Upper lobe of right lung (tissue), 1 donor: ENCODE data around the gene MSI1. TPM values are rescaled to one million over a fixed set of nuclear protein-coding genes. Genes with fewer than 3 reads are reported as not detected.

Experiments
- ATAC-seq: fragments of 200-7000 bp; cut with Tn5 transposase; one replicate; pipeline ENCODE4 v1.9.1; 2020; ENCODE audit warnings: mild to moderate bottlenecking, moderate library complexity
- DNase-seq: peaks from one replicate; pipeline ENCODE4 v3.0.0-alpha.2; 2020
- H3K27ac ChIP-seq: fragments of 200-600 bp; one replicate; pipeline ENCODE4 v1.8.0; 2022
- H3K27me3 ChIP-seq: fragments of 200-600 bp; one replicate; pipeline ENCODE4 v1.8.0; 2022; ENCODE audit warnings: mild to moderate bottlenecking
- H3K36me3 ChIP-seq: fragments of 200-600 bp; one replicate; pipeline ENCODE4 v1.8.0; 2022
- H3K4me1 ChIP-seq: fragments of 200-600 bp; one replicate; pipeline ENCODE4 v1.8.0; 2022
- H3K4me3 ChIP-seq: fragments of 200-600 bp; one replicate; pipeline ENCODE4 v1.8.0; 2022; ENCODE audit warnings: mild to moderate bottlenecking
- H3K9me3 ChIP-seq: fragments of 200-600 bp; one replicate; pipeline ENCODE4 v1.8.0; 2022
- CTCF ChIP-seq: fragments of 200-600 bp; IDR thresholded peaks from one replicate; pipeline ENCODE4 v1.8.0; 2022; ENCODE audit warnings: antibody characterized with exemption
- intact Hi-C: fragments of 100-400 bp; cut with DNase I; formaldehyde crosslinking; loops from one replicate; pipeline ENCODE4 v1.11.0; 2022
- total RNA-seq: library from RNA; stranded (reverse); fragmentation: NEBNext Ultra II Directional; extraction: Animal tissue kit (Norgen Biotek cat#: 25700); gene quantifications from one replicate; pipeline ENCODE4 v1.2.1, GENCODE V29; 2021
- donor health status: DM: no; HTN: yes; CAD: no; lungs with severe emphysema.

Gene MSI1
- total RNA-seq, 1 donor from 2014 or later = 0.46 TPM

GRCh38 chr12:120367924-120368788 is 808 bp downstream of the MSI1 start:
- H3K4me1 ChIP-seq = peaks cover 7% of the 10 kb centered on the region
- DNase-seq (no peak), ATAC-seq (no peak)
- no peaks in the 10 kb centered on the region for H3K9me3 ChIP-seq
- intact Hi-C loops = loop anchor here (10.0 kb wide), 1 partner anchor 57 kb away; no protein-coding TSS in a partner anchor
- peaks cover 43% of the 10 kb centered on the region for H3K27me3 ChIP-seq
- TF ChIP-seq CTCF = no peak
- peak overlapping the region; percentile 39 for H3K4me3 ChIP-seq
- H3K27ac ChIP-seq = no peak overlapping the region
- H3K36me3 ChIP-seq = no peaks in the 10 kb centered on the region

- Histone ChIP-seq H3K27ac (no peak overlapping the region), H3K4me1 (peaks cover 7% of the 10 kb centered on the region), H3K9me3 (no peaks in the 10 kb centered on the region), H3K27me3 (peaks cover 36% of the 10 kb centered on the region), H3K36me3 (no peaks in the 10 kb centered on the region), H3K4me3 (no peak overlapping the region)
- no peak for DNase-seq
- no peak for ATAC-seq
- intact Hi-C loops = loop anchor here (10.0 kb wide), 1 partner anchor 57 kb away; no protein-coding TSS in a partner anchor
- TF ChIP-seq CTCF = peak; percentile 16
These were observed 1.6 kb downstream of the MSI1 start for GRCh38 chr12:120367233-120367923.

- Histone ChIP-seq H3K27ac (no peak overlapping the region), H3K27me3 (peaks cover 37% of the 10 kb centered on the region), H3K4me3 (no peak overlapping the region), H3K36me3 (no peaks in the 10 kb centered on the region), H3K9me3 (no peaks in the 10 kb centered on the region), H3K4me1 (peaks cover 7% of the 10 kb centered on the region)
- ATAC-seq (no peak), DNase-seq (no peak)
- no peak for TF ChIP-seq CTCF
- intact Hi-C loops = loop anchor here (10.0 kb wide), 1 partner anchor 58 kb away; no protein-coding TSS in a partner anchor
These were observed 2.1 kb downstream of the MSI1 start for GRCh38 chr12:120366845-120367232.

DNA sequence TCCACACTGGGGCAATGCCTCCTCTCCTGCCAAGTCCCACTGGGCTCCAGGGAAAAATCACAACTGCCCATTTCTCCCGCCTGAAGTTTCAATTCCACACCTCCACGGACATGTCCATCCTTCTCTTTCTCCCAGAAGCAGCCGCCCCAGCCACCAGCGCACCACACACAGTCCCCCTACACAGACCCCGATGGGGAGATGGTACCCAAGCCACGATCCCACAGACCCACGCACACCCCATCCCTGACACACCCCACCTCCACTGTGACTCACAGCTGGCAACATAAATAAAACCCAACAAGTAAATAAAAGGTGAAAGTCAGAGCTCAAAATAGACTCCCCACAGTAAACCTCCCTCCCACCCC is 2.6 kb downstream of the MSI1 start:
- H3K36me3 ChIP-seq = no peaks in the 10 kb centered on the region
- no peak for TF ChIP-seq CTCF
- H3K9me3 ChIP-seq = no peaks in the 10 kb centered on the region
- no peak overlapping the region for H3K4me3 ChIP-seq
- H3K27ac ChIP-seq = no peak overlapping the region
- peaks cover 42% of the 10 kb centered on the region for H3K27me3 ChIP-seq
- intact Hi-C loops = loop anchor here (10.0 kb wide), 1 partner anchor 58 kb away; no protein-coding TSS in a partner anchor
- ATAC-seq = no peak
- DNase-seq = no peak
- peaks cover 7% of the 10 kb centered on the region for H3K4me1 ChIP-seq

GRCh38 chr12:120365675-120366340 is 3.2 kb downstream of the MSI1 start:
- ATAC-seq = no peak

More at GRCh38 chr12:120365675-120366340, 3.2 kb downstream of the MSI1 start:
- peaks cover 43% of the 10 kb centered on the region for H3K27me3 ChIP-seq
- intact Hi-C loops = loop anchor here (10.0 kb wide), 1 partner anchor 59 kb away; no protein-coding TSS in a partner anchor
- no peak overlapping the region for H3K4me3 ChIP-seq
- H3K36me3 ChIP-seq = no peaks in the 10 kb centered on the region
- no peak for TF ChIP-seq CTCF
- no peak for DNase-seq
- peaks cover 7% of the 10 kb centered on the region for H3K4me1 ChIP-seq
- no peak overlapping the region for H3K27ac ChIP-seq
- no peaks in the 10 kb centered on the region for H3K9me3 ChIP-seq
